Measurements from ENCODE around the gene IL2RA. TPM values are rescaled to one million over a fixed set of nuclear protein-coding genes. Genes with fewer than 3 reads are reported as not detected.

IL2RA gene
- total RNA-seq, 6 donors from 2014 or later = 0.91 to 8.4 (median 4.0) TPM; not detected in 1

GRCh38 chr10:6048281-6049030 lies 13.7 kb downstream of the IL2RA start:
- no peaks in the 10 kb centered on the region for H3K9me3 ChIP-seq
- no peaks in the 10 kb centered on the region for H3K27me3 ChIP-seq
- H3K27ac ChIP-seq = peak overlapping the region in 2 of 4 donors; percentile 85 to 86
- DNase-seq (no peak), ATAC-seq (ENCODE audit: low FRiP score in 2 of 2) (no peak)
- no peaks in the 10 kb centered on the region for H3K36me3 ChIP-seq
- H3K4me1 ChIP-seq = peaks cover 23 to 38% (median 35%) of the 10 kb centered on the region in 4 donors
- TF ChIP-seq CTCF (IDR thresholded peaks at IDR 0.05) (no peak), POLR2A (IDR thresholded peaks at IDR 0.05) (no peak), POLR2AphosphoS5 (IDR thresholded peaks at IDR 0.05) (no peak), EP300 (IDR thresholded peaks at IDR 0.05) (no peak)
- WGBS, 2 donors = 95 to 96% methylated on average over 7 of the region's 7 CpGs
- no peak overlapping the region for H3K4me3 ChIP-seq

GRCh38 chr10:6047847-6048246 lies 14.3 kb downstream of the IL2RA start:
- peaks cover 20 to 32% (median 28%) of the 10 kb centered on the region in 4 donors for H3K4me1 ChIP-seq
- H3K36me3 ChIP-seq = no peaks in the 10 kb centered on the region
- no peak overlapping the region for H3K4me3 ChIP-seq
- peak in 1 of 2 donors; percentile 22 for DNase-seq
- H3K27ac ChIP-seq = no peak overlapping the region
- no peaks in the 10 kb centered on the region for H3K9me3 ChIP-seq
- no peak for ATAC-seq (ENCODE audit: low FRiP score in 2 of 2)
- 88% methylated on average over 4 to 7 of the region's 7 CpGs for WGBS, 2 donors
- TF ChIP-seq CTCF (IDR thresholded peaks at IDR 0.05) = no peak
- no peak for TF ChIP-seq EP300 (IDR thresholded peaks at IDR 0.05)
- TF ChIP-seq POLR2A (IDR thresholded peaks at IDR 0.05) = no peak
- TF ChIP-seq POLR2AphosphoS5 (IDR thresholded peaks at IDR 0.05) = no peak
- H3K27me3 ChIP-seq = no peaks in the 10 kb centered on the region

- no peaks in the 10 kb centered on the region for H3K27me3 ChIP-seq
- no peak overlapping the region for H3K4me3 ChIP-seq
- peaks cover 11 to 23% (median 21%) of the 10 kb centered on the region in 4 donors for H3K4me1 ChIP-seq
- ATAC-seq (ENCODE audit: low FRiP score in 2 of 2) = no peak
- no peak for TF ChIP-seq CTCF (IDR thresholded peaks at IDR 0.05)
- H3K27ac ChIP-seq = no peak overlapping the region
- H3K36me3 ChIP-seq = no peaks in the 10 kb centered on the region
- no peak for DNase-seq
- 83 to 85% methylated on average over 13 to 14 of the region's 14 CpGs for WGBS, 2 donors
- H3K9me3 ChIP-seq = no peaks in the 10 kb centered on the region
Observed at GRCh38 chr10:6046773-6047611, 15.2 kb downstream of the IL2RA start.

- Histone ChIP-seq H3K4me1 (peaks cover 6 to 15% (median 13%) of the 10 kb centered on the region in 4 donors), H3K27me3 (no peaks in the 10 kb centered on the region), H3K36me3 (no peaks in the 10 kb centered on the region), H3K9me3 (no peaks in the 10 kb centered on the region), H3K4me3 (no peak overlapping the region), H3K27ac (no peak overlapping the region)
- DNase-seq (no peak), ATAC-seq (ENCODE audit: low FRiP score in 2 of 2) (no peak)
- TF ChIP-seq EP300 (IDR thresholded peaks at IDR 0.05) (no peak), POLR2A (IDR thresholded peaks at IDR 0.05) (no peak), POLR2AphosphoS5 (IDR thresholded peaks at IDR 0.05) (no peak), CTCF (IDR thresholded peaks at IDR 0.05) (no peak)
- 66 to 68% methylated on average over 9 of the region's 9 CpGs for WGBS, 2 donors
Observed at GRCh38 chr10:6045878-6046772, 16.0 kb downstream of the IL2RA start.

All from upper lobe of left lung (tissue), 6 donors.